Measurements from ENCODE around the gene CCDC141. TPM values are rescaled to one million over a fixed set of nuclear protein-coding genes. Genes with fewer than 3 reads are reported as not detected.

Gene CCDC141
- total and polyA plus RNA-seq, 3 experiments from 2014 or later: 1.6 to 3.9 (median 2.1) TPM

- H3K9me3 Mint-ChIP-seq: peaks cover 0 to 6% (median 0%) of the 10 kb centered on the region in 5 donors
- no peaks in the 10 kb centered on the region for H3K36me3 ChIP-seq (ENCODE audit: insufficient read depth, low read length)
- H3K4me1 ChIP-seq (ENCODE audit: insufficient read depth, low read length): no peaks in the 10 kb centered on the region
- H3K9me3 ChIP-seq (ENCODE audit: low read length): no peaks in the 10 kb centered on the region
- no peaks in the 10 kb centered on the region for H3K27me3 Mint-ChIP-seq
- no peak overlapping the region for H3K4me3 ChIP-seq (ENCODE audit: low read length)
- no peak overlapping the region for H3K27ac Mint-ChIP-seq
- ChIA-PET POLR2A (no interaction called here), CTCF (no interaction called here)
- H3K4me1 Mint-ChIP-seq: no peaks in the 10 kb centered on the region
- DNase-seq: no peak
- H3K27ac ChIP-seq (ENCODE audit: low read depth, low read length): no peak overlapping the region
- no peaks in the 10 kb centered on the region for H3K36me3 Mint-ChIP-seq
- no peak overlapping the region for H3K4me3 Mint-ChIP-seq
- no peaks in the 10 kb centered on the region for H3K27me3 ChIP-seq (ENCODE audit: insufficient read depth, low read length, poor library complexity, severe bottlenecking)
Observed at GRCh38 chr2:178928077-178928476, 121.9 kb downstream of the CCDC141 start.

- ChIA-PET CTCF (interaction anchor here (0.8 kb wide), 1 partner anchor 12 kb away, joined by 4 read pairs; no protein-coding TSS in a partner anchor), POLR2A (no interaction called here)
- no peaks in the 10 kb centered on the region for H3K9me3 ChIP-seq (ENCODE audit: low read length)
- no peaks in the 10 kb centered on the region for H3K4me1 ChIP-seq (ENCODE audit: insufficient read depth, low read length)
- H3K27ac Mint-ChIP-seq: no peak overlapping the region
- no peak for DNase-seq
- H3K27me3 ChIP-seq (ENCODE audit: insufficient read depth, low read length, poor library complexity, severe bottlenecking): no peaks in the 10 kb centered on the region
- no peak overlapping the region for H3K4me3 Mint-ChIP-seq
- no peak overlapping the region for H3K27ac ChIP-seq (ENCODE audit: low read depth, low read length)
- no peak overlapping the region for H3K4me3 ChIP-seq (ENCODE audit: low read length)
- H3K36me3 Mint-ChIP-seq: no peaks in the 10 kb centered on the region
- no peaks in the 10 kb centered on the region for H3K4me1 Mint-ChIP-seq
- H3K27me3 Mint-ChIP-seq: no peaks in the 10 kb centered on the region
- H3K36me3 ChIP-seq (ENCODE audit: insufficient read depth, low read length): no peaks in the 10 kb centered on the region
- peaks cover 0 to 6% (median 0%) of the 10 kb centered on the region in 5 donors for H3K9me3 Mint-ChIP-seq
Observed at GRCh38 chr2:178927173-178927572, 122.8 kb downstream of the CCDC141 start.

- Histone ChIP-seq H3K36me3 (ENCODE audit: insufficient read depth, low read length) (no peaks in the 10 kb centered on the region), H3K4me3 (ENCODE audit: low read length) (no peak overlapping the region), H3K27ac (ENCODE audit: low read depth, low read length) (no peak overlapping the region), H3K27me3 (ENCODE audit: insufficient read depth, low read length, poor library complexity, severe bottlenecking) (no peaks in the 10 kb centered on the region), H3K9me3 (ENCODE audit: low read length) (no peaks in the 10 kb centered on the region), H3K4me1 (ENCODE audit: insufficient read depth, low read length) (no peaks in the 10 kb centered on the region)
- Mint-ChIP-seq H3K9me3 (no peaks in the 10 kb centered on the region), H3K27me3 (no peaks in the 10 kb centered on the region), H3K36me3 (no peaks in the 10 kb centered on the region), H3K27ac (no peak overlapping the region), H3K4me3 (no peak overlapping the region), H3K4me1 (no peaks in the 10 kb centered on the region)
- ChIA-PET CTCF (no interaction called here), POLR2A (no interaction called here)
- DNase-seq: no peak
Observed at GRCh38 chr2:178924817-178925216, 125.1 kb downstream of the CCDC141 start.

GRCh38 chr2:178923546-178923945 is 126.4 kb downstream of the CCDC141 start:
- H3K36me3 Mint-ChIP-seq: peaks cover 0 to 1% (median 0%) of the 10 kb centered on the region in 3 donors
- no peaks in the 10 kb centered on the region for H3K4me1 Mint-ChIP-seq
- H3K27me3 ChIP-seq (ENCODE audit: insufficient read depth, low read length, poor library complexity, severe bottlenecking): no peaks in the 10 kb centered on the region
- DNase-seq: no peak
- CTCF ChIA-PET: no interaction called here
- H3K27me3 Mint-ChIP-seq: no peaks in the 10 kb centered on the region
- no peaks in the 10 kb centered on the region for H3K36me3 ChIP-seq (ENCODE audit: insufficient read depth, low read length)
- POLR2A ChIA-PET: no interaction called here
- H3K9me3 ChIP-seq (ENCODE audit: low read length): no peaks in the 10 kb centered on the region
- H3K27ac ChIP-seq (ENCODE audit: low read depth, low read length): no peak overlapping the region
- H3K9me3 Mint-ChIP-seq: no peaks in the 10 kb centered on the region
- no peak overlapping the region for H3K27ac Mint-ChIP-seq
- H3K4me3 Mint-ChIP-seq: no peak overlapping the region
- no peak overlapping the region for H3K4me3 ChIP-seq (ENCODE audit: low read length)
- no peaks in the 10 kb centered on the region for H3K4me1 ChIP-seq (ENCODE audit: insufficient read depth, low read length)

GRCh38 chr2:178920916-178921513 is 128.9 kb downstream of the CCDC141 start:
- CTCF ChIA-PET: no interaction called here
- Histone ChIP-seq H3K27ac (ENCODE audit: low read depth, low read length) (no peak overlapping the region), H3K4me3 (ENCODE audit: low read length) (no peak overlapping the region), H3K4me1 (ENCODE audit: insufficient read depth, low read length) (no peaks in the 10 kb centered on the region), H3K9me3 (ENCODE audit: low read length) (no peaks in the 10 kb centered on the region), H3K27me3 (ENCODE audit: insufficient read depth, low read length, poor library complexity, severe bottlenecking) (no peaks in the 10 kb centered on the region), H3K36me3 (ENCODE audit: insufficient read depth, low read length) (no peaks in the 10 kb centered on the region)
- Mint-ChIP-seq H3K36me3 (peaks cover 0 to 5% (median 0%) of the 10 kb centered on the region in 3 donors), H3K9me3 (no peaks in the 10 kb centered on the region), H3K27me3 (no peaks in the 10 kb centered on the region), H3K4me3 (no peak overlapping the region), H3K27ac (no peak overlapping the region), H3K4me1 (no peaks in the 10 kb centered on the region)
- POLR2A ChIA-PET: no interaction called here
- no peak for DNase-seq

GRCh38 chr2:178917555-178917954 is 132.4 kb downstream of the CCDC141 start:
- H3K27ac ChIP-seq (ENCODE audit: low read depth, low read length): no peak overlapping the region
- H3K4me1 Mint-ChIP-seq: peaks cover 0 to 5% (median 4%) of the 10 kb centered on the region in 3 donors
- DNase-seq: no peak
- no peaks in the 10 kb centered on the region for H3K27me3 ChIP-seq (ENCODE audit: insufficient read depth, low read length, poor library complexity, severe bottlenecking)
- H3K27ac Mint-ChIP-seq: no peak overlapping the region
- POLR2A ChIA-PET: no interaction called here
- H3K36me3 ChIP-seq (ENCODE audit: insufficient read depth, low read length): no peaks in the 10 kb centered on the region
- H3K4me3 Mint-ChIP-seq: no peak overlapping the region
- CTCF ChIA-PET: no interaction called here
- H3K36me3 Mint-ChIP-seq: peaks cover 0 to 5% (median 1%) of the 10 kb centered on the region in 3 donors
- H3K27me3 Mint-ChIP-seq: no peaks in the 10 kb centered on the region
- no peak overlapping the region for H3K4me3 ChIP-seq (ENCODE audit: low read length)
- no peaks in the 10 kb centered on the region for H3K9me3 Mint-ChIP-seq
- no peaks in the 10 kb centered on the region for H3K4me1 ChIP-seq (ENCODE audit: insufficient read depth, low read length)
- H3K9me3 ChIP-seq (ENCODE audit: low read length): no peaks in the 10 kb centered on the region

GRCh38 chr2:178915423-178916173 is 134.3 kb downstream of the CCDC141 start:
- no peaks in the 10 kb centered on the region for H3K9me3 Mint-ChIP-seq
- H3K27ac ChIP-seq (ENCODE audit: low read depth, low read length): no peak overlapping the region
- H3K4me3 ChIP-seq (ENCODE audit: low read length): no peak overlapping the region
- H3K36me3 Mint-ChIP-seq: peaks cover 0 to 5% (median 1%) of the 10 kb centered on the region in 3 donors
- H3K4me1 ChIP-seq (ENCODE audit: insufficient read depth, low read length): no peaks in the 10 kb centered on the region
- DNase-seq: no peak
- CTCF ChIA-PET: interaction anchor here (1.2 to 1.8 kb wide), 3 partner anchors 11 to 214 kb away, joined by 4 to 6 read pairs (median 4); no protein-coding TSS in a partner anchor
- no peaks in the 10 kb centered on the region for H3K9me3 ChIP-seq (ENCODE audit: low read length)
- H3K27me3 ChIP-seq (ENCODE audit: insufficient read depth, low read length, poor library complexity, severe bottlenecking): no peaks in the 10 kb centered on the region
- no peaks in the 10 kb centered on the region for H3K36me3 ChIP-seq (ENCODE audit: insufficient read depth, low read length)
- no peak overlapping the region for H3K4me3 Mint-ChIP-seq
- POLR2A ChIA-PET: no interaction called here
- H3K27ac Mint-ChIP-seq: no peak overlapping the region
- peaks cover 0 to 5% (median 4%) of the 10 kb centered on the region in 3 donors for H3K4me1 Mint-ChIP-seq
- no peaks in the 10 kb centered on the region for H3K27me3 Mint-ChIP-seq

GRCh38 chr2:178914259-178914849 is 135.6 kb downstream of the CCDC141 start:
- Mint-ChIP-seq H3K27ac (no peak overlapping the region), H3K9me3 (no peaks in the 10 kb centered on the region), H3K4me3 (no peak overlapping the region), H3K4me1 (peaks cover 0 to 5% (median 4%) of the 10 kb centered on the region in 3 donors), H3K27me3 (no peaks in the 10 kb centered on the region), H3K36me3 (peaks cover 0 to 5% (median 1%) of the 10 kb centered on the region in 3 donors)
- no peaks in the 10 kb centered on the region for H3K4me1 ChIP-seq (ENCODE audit: insufficient read depth, low read length)
- H3K27ac ChIP-seq (ENCODE audit: low read depth, low read length): no peak overlapping the region
- H3K4me3 ChIP-seq (ENCODE audit: low read length): no peak overlapping the region
- ChIA-PET CTCF (interaction anchor here (1.8 kb wide), 1 partner anchor 21 kb away, joined by 4 read pairs; no protein-coding TSS in a partner anchor), POLR2A (no interaction called here)
- no peaks in the 10 kb centered on the region for H3K36me3 ChIP-seq (ENCODE audit: insufficient read depth, low read length)
- no peaks in the 10 kb centered on the region for H3K9me3 ChIP-seq (ENCODE audit: low read length)
- no peaks in the 10 kb centered on the region for H3K27me3 ChIP-seq (ENCODE audit: insufficient read depth, low read length, poor library complexity, severe bottlenecking)
- peak; percentile 38 to 67 (median 49) for DNase-seq

Measured in CD8-positive, alpha-beta memory T cell (primary cell).